SK-N-SH (cell line): ENCODE data around the gene FZD4. TPM values are rescaled to one million over a fixed set of nuclear protein-coding genes. Genes with fewer than 3 reads are reported as not detected.

ENCODE experiments used
- CTCF ChIA-PET: fragments of 300-600, 350-600 bp; formaldehyde crosslinking; extraction: SDS; loops from one replicate; lab custom pipeline; 2021; lab: Yijun Ruan, JAX
- POLR2A ChIA-PET: fragments of 350-600 bp; sonication (Branson Sonifier 250); formaldehyde crosslinking; extraction: SDS; loops from one replicate; lab custom pipeline; 2020; ENCODE audit warnings: antibody characterized with exemption, inconsistent platforms; lab: Yijun Ruan, JAX
- DNase-seq: peaks from one replicate; pipeline ENCODE4 v3.0.0; 2012
- H2AFZ ChIP-seq: fragments of 200-600 bp; sonication (generic); 2 replicates; pipeline ENCODE4 v1.8.1; 2016; ENCODE audit warnings: antibody characterized with exemption, mild to moderate bottlenecking, low read depth
- H3F3A ChIP-seq: fragments of 200-600 bp; sonication (generic); replicated peaks from 2 replicates; pipeline ENCODE3; 2016; ENCODE audit warnings: antibody characterized with exemption, mild to moderate bottlenecking; ENCODE audit not compliant: insufficient read depth
- H3K27ac ChIP-seq, 2 experiments: fragments of 200-500 bp in 1 of 2; fragments of 200-600 bp in 1 of 2; sonication (Bioruptor generic) in 1 of 2; sonication (generic), shearing (Covaris generic) in 1 of 2; 2 replicates each; pipeline versions ENCODE4 v1.5.1 to v1.6.1; 2014 to 2016; ENCODE audit warnings: low read depth in 2 of 2, inconsistent platforms in 1 of 2, low read length in 1 of 2, mild to moderate bottlenecking in 1 of 2, mixed read lengths in 1 of 2
- H3K27me3 ChIP-seq: fragments of 200-600 bp; sonication (generic), shearing (Covaris generic); 2 replicates; pipeline ENCODE4 v1.6.1; 2016; ENCODE audit warnings: mixed run types; ENCODE audit not compliant: insufficient read depth
- H3K36me3 ChIP-seq, 2 experiments: fragments of 200-500 bp in 1 of 2; fragments of 200-600 bp in 1 of 2; sonication (Bioruptor generic) in 1 of 2; sonication (generic) in 1 of 2; replicated peaks in 1 of 2; 2 replicates each; pipeline versions ENCODE3 to v1.5.1; 2014 to 2016; ENCODE audit warnings: low read length in 1 of 2, mild to moderate bottlenecking in 1 of 2; ENCODE audit not compliant: insufficient read depth in 2 of 2, control insufficient read depth in 1 of 2
- H3K4me1 ChIP-seq, 2 experiments: fragments of 200-500 bp in 1 of 2; fragments of 200-600 bp in 1 of 2; sonication (Bioruptor generic) in 1 of 2; sonication (generic), shearing (Covaris generic) in 1 of 2; 2 replicates each; pipeline versions ENCODE4 v1.5.1 to v1.6.1; 2014 to 2016; ENCODE audit warnings: low read depth in 1 of 2, low read length in 1 of 2, mixed run types in 1 of 2; ENCODE audit not compliant: insufficient read depth in 2 of 2, control insufficient read depth in 1 of 2
- H3K4me2 ChIP-seq: fragments of 200-600 bp; sonication (generic), shearing (Covaris generic); 2 replicates; pipeline ENCODE4 v1.6.1; 2017; ENCODE audit warnings: mixed run types
- H3K4me3 ChIP-seq, 2 experiments: fragments of 200-500 bp in 1 of 2; fragments of 200-600 bp in 1 of 2; sonication (Bioruptor generic) in 1 of 2; sonication (generic), shearing (Covaris generic) in 1 of 2; 2 replicates each; pipeline versions ENCODE4 v1.5.1 to v1.8.1; 2014 to 2016; ENCODE audit warnings: low read depth in 2 of 2, inconsistent platforms in 1 of 2, low read length in 1 of 2, mild to moderate bottlenecking in 1 of 2, mixed read lengths in 1 of 2, moderate library complexity in 1 of 2
- H3K79me2 ChIP-seq: fragments of 200-600 bp; sonication (generic); 2 replicates; pipeline ENCODE4 v1.8.1; 2017; ENCODE audit warnings: mild to moderate bottlenecking; ENCODE audit not compliant: insufficient read depth
- H3K9ac ChIP-seq: fragments of 200-600 bp; sonication (generic); 2 replicates; pipeline ENCODE4 v1.6.1; 2017; ENCODE audit warnings: mixed run types
- H3K9me2 ChIP-seq: fragments of 200-600 bp; sonication (generic); 2 replicates; pipeline ENCODE4 v1.6.1; 2017; ENCODE audit warnings: mixed run types
- H3K9me3 ChIP-seq: fragments of 200-600 bp; sonication (generic); 2 replicates; pipeline ENCODE4 v1.6.1; 2017; ENCODE audit warnings: mixed run types, mild to moderate bottlenecking, moderate library complexity
- H4K20me1 ChIP-seq: fragments of 200-600 bp; sonication (generic); 2 replicates; pipeline ENCODE4 v1.6.1; 2017; ENCODE audit warnings: mild to moderate bottlenecking, mixed run types; ENCODE audit not compliant: insufficient read depth
- CTCF ChIP-seq: fragments of 200-600 bp; sonication (generic); IDR thresholded peaks from 2 replicates; pipeline ENCODE4 v1.6.1; 2017; ENCODE audit warnings: antibody characterized with exemption, mild to moderate bottlenecking, moderate library complexity
- EP300 ChIP-seq, 2 experiments: IDR thresholded peaks; 2 replicates each; pipeline versions ENCODE4 v1.4.0 to v1.6.1; 2012; ENCODE audit warnings: borderline replicate concordance in 1 of 2, low read depth in 1 of 2, low read length in 1 of 2
- FOXJ3 ChIP-seq: sonication (generic); formaldehyde crosslinking; IDR thresholded peaks from 2 replicates; pipeline ENCODE4 v1.5.1; 2020; ENCODE audit warnings: mild to moderate bottlenecking, missing genetic modification reagents
- GATA2 ChIP-seq: sonication (generic); formaldehyde crosslinking; IDR thresholded peaks from 2 replicates; pipeline ENCODE4 v1.5.0; 2020; ENCODE audit warnings: mild to moderate bottlenecking, missing genetic modification reagents
- IRF3 ChIP-seq: fragments of 150-350 bp; IDR thresholded peaks from 2 replicates; pipeline ENCODE4 v1.6.1; 2016; ENCODE audit warnings: mild to moderate bottlenecking, low read depth, low read length
- JUND ChIP-seq: IDR thresholded peaks from 2 replicates; pipeline ENCODE4 v1.4.0; 2012
- MXI1 ChIP-seq: IDR thresholded peaks from 2 replicates; pipeline ENCODE4 v1.6.1; 2012; ENCODE audit warnings: mild to moderate bottlenecking, low read depth, low read length, improper control_type of control experiment
- NFIC ChIP-seq: IDR thresholded peaks from 2 replicates; pipeline ENCODE4 v1.4.0; 2012; ENCODE audit warnings: borderline replicate concordance
- RAD21 ChIP-seq: IDR thresholded peaks from 2 replicates; pipeline ENCODE4 v1.6.1; 2012; ENCODE audit warnings: mild to moderate bottlenecking, low read length
- RFX5 ChIP-seq: IDR thresholded peaks from 2 replicates; pipeline ENCODE4 v1.6.1; 2012; ENCODE audit warnings: mild to moderate bottlenecking, improper control_type of control experiment, low read length
- SMC3 ChIP-seq: IDR thresholded peaks from 2 replicates; pipeline ENCODE4 v1.6.1; 2012; ENCODE audit warnings: low read depth, low read length, improper control_type of control experiment
- YY1 ChIP-seq: IDR thresholded peaks from 2 replicates; pipeline ENCODE4 v1.4.0; 2012; ENCODE audit warnings: low read depth, mild to moderate bottlenecking
- ZBTB33 ChIP-seq: IDR thresholded peaks from 2 replicates; pipeline ENCODE4 v1.4.0; 2012; ENCODE audit warnings: low read depth, borderline replicate concordance
- WGBS: methylation state at CpG from one replicate; pipeline ENCODE4 v1.1.6; 2017; ENCODE audit warnings: low lambda C conversion rate; 5-methylcytosine and 5-hydroxymethylcytosine counted together
- polyA plus RNA-seq, 3 experiments: library from polyadenylated mRNA; depleted of rRNA; stranded (reverse); fragments of >200 nt; gene quantifications; 2 replicates each; pipeline ENCODE4 v1.2.3, GENCODE V29; 2012

FZD4 gene
- polyA plus RNA-seq, 1 of the 3 experiments (the other 2 are of a cell fraction): 0.72 TPM

- H3K4me1 ChIP-seq: peaks cover 0 to 11% of the 10 kb centered on the region in 2 experiments; a peak in 1 of 4 replicates
- peak; percentile 50 for DNase-seq
- no peak overlapping the region for H3K4me3 ChIP-seq
Measured at GRCh38 chr11:86978756-86979608, 23.8 kb upstream of the FZD4 start.

More at GRCh38 chr11:86978756-86979608, 23.8 kb upstream of the FZD4 start:
- TF ChIP-seq GATA2 (CRISPR knock-in tag) (no peak), RAD21 (peak; percentile 71), NFIC (no peak), JUND (no peak), ZBTB33 (no peak), SMC3 (peak; percentile 56), FOXJ3 (CRISPR knock-in tag) (no peak), IRF3 (no peak), MXI1 (no peak), CTCF (peak; percentile 82), EP300 (IDR thresholded peaks at IDR 0.05; ENCODE audit: borderline replicate concordance in 1 of 2, low read depth in 1 of 2, low read length in 1 of 2) (no peak), YY1 (no peak), RFX5 (no peak)
- Histone ChIP-seq H3K9ac (no peak overlapping the region), H3K79me2 (no peaks in the 10 kb centered on the region), H3K4me2 (no peak overlapping the region), H4K20me1 (no peaks in the 10 kb centered on the region), H3F3A (no peaks in the 10 kb centered on the region), H3K27me3 (no peaks in the 10 kb centered on the region), H3K27ac (no peak overlapping the region), H3K9me2 (no peaks in the 10 kb centered on the region), H2AFZ (no peak overlapping the region), H3K9me3 (no peaks in the 10 kb centered on the region), H3K36me3 (no peaks in the 10 kb centered on the region)
- CTCF ChIA-PET: interaction anchor here (0.9 to 1.6 kb wide), 4 partner anchors 11 to 311 kb away, joined by 3 to 7 read pairs (median 3); no protein-coding TSS in a partner anchor
- POLR2A ChIA-PET: no interaction called here
- 47% methylated on average over 3 of the region's 3 CpGs for WGBS
